Globus pallidus (tissue), 1 donor: ENCODE data around the gene CFAP100.
A peak's percentile ranks its signal among the peaks of the same experiment; 100 is the strongest.

Experiments used
- DNase-seq: peaks from one replicate; pipeline ENCODE4 v3.0.0-alpha.2; 2015; ENCODE audit warnings: low spot score

Gene CFAP100

DNA sequence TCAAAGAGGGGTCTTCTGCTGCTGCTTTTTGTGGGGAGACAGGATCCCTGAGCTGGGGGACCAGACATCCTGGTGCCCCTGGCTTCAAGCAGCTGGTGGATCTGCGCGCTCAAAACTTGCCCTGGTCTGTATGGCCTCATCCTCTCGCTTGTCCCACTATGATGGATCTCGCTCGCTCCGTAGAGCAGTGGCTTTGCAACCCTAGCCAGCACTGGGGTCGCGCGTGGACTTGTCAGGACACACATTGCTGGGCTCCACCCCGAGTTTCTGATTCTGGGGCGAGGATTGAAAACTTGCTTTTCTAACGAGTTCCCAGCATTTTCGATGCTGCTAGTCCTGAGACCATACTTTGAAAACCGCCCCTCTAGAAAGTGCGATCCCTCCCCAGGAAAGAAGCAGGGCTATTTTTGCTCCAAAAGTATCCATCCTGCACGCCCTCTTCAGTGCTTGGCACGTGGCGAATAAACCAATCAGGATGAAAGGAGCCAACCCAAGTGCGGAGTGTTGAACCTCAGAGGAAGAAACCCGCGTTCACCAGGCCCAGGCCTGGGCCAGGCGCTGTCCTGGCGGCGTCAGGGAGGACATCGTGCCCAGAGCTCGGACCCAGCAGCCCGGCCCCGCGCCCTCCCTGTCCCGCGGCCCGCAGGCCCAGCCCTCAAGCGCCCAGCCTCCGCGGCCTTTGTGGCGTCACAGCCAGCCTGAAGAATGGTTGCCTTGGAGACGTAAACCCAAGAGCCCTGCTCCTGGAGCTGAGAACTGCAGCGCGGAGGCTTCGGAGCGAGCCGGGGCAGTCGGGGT, at the start of gene CFAP100:
TSS of gene CFAP100 (plus strand) at position 731 of the 798 bp plus-strand sequence. CDS start 1,092 bp downstream, outside the sequence.
- peak; percentile 47 for DNase-seq

DNA sequence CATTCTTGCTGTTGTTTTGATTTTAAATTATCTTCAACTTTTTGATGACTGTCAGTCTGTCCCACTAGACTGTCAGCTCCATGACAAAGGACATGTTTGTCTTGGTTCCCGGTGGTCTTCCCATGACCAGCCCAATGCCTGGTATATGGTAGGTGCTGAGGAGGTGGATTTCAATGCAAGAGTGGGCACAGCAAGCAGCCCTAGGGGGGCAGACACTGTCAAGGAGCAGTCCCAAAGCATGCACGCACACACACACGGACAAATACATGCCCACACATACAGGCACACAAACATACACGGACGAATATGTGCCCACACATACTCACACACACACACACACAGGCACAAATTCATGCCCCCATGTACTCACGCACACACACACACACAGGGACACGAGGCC, 49.5 kb upstream of the CFAP100 start:
- DNase-seq = no peak

DNA sequence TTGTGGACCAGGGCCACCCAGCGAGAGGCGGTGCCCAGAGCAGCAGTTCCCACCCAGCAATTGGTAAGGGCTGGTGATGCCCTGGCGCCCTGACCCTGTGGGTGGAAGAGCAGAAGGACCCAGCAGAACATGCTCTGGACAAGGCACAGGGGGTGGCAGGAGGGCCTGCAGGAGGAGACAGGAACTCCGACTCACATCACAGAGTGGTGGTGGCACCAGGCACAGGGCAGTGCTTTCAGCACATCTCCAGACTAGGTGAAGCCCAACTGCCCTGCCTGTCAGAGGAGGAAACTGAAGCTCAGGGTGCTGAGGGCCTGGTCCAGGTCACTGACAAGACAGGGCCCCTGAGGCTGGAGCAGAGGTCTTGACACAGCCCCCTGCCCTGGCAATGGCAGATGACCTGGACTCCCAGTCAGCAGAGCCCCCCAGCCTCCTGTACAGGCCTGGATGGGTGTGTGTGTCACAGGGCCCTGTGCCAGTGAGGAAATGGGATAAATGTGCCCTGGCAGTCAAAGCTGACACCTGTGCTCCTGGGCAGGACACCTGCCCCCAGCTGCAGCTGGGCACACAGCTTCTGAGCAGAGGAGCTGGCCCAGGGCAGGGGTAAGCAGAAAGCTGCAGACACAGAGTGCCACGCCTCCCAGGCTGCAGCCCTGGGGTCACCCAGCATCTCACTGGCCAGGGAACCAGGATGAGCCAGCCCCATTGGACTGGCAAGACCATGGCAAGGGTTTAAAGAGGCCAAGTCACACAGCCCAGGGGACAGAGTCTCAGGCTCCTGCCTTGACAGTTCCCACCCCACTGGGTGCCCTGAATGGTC, 48.9 kb upstream of the CFAP100 start:
- no peak for DNase-seq

DNA sequence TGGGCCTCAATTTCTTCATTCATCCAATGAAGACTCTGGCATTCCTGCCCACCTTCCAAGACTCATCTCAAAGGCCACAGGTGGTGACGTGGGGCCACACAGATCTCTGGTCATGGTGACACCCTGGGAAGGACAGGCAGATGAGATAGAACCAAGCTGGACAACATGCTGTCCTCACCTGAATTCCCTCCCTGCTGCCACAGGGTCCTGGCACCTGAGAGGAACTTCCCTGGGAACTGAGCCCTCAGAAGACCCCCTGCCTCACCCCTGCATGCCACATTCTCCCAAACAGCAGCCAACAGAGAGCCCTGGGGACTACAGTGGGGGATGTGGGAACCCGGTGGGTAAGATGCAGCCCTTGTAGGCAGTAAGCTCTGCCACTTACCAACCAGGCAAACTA, 48.2 kb upstream of the CFAP100 start:
- no peak for DNase-seq

DNA sequence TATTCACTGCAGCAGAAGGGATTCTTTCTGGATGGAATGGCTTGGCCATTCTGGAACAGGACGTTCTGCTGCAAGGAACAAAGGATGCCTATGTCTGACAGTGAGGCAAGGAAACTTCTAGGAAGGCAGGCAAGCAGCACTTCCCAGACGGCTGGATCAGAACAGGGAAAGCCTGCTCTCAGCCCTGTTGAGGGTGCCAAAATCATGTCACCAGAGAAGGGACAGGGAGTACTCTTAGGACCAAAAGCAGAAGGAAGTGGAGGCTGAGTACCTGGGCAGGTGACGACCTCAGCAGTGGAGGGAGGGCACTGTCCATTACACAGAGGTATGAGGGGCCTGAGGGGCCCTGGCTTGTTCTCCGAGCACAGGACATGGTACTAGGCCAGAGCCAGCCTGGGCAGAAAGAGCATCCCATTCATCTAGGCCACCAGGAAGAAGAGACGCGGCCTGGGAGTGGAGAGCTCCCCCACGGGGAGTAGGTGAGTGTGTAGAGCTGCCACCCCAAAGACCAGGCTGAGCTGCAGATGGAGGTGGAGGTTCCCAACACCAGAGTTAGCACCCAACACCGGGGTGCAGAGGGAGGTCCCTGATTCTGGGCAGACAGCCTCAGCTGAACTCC, 47.1 kb upstream of the CFAP100 start:
- no peak for DNase-seq

DNA sequence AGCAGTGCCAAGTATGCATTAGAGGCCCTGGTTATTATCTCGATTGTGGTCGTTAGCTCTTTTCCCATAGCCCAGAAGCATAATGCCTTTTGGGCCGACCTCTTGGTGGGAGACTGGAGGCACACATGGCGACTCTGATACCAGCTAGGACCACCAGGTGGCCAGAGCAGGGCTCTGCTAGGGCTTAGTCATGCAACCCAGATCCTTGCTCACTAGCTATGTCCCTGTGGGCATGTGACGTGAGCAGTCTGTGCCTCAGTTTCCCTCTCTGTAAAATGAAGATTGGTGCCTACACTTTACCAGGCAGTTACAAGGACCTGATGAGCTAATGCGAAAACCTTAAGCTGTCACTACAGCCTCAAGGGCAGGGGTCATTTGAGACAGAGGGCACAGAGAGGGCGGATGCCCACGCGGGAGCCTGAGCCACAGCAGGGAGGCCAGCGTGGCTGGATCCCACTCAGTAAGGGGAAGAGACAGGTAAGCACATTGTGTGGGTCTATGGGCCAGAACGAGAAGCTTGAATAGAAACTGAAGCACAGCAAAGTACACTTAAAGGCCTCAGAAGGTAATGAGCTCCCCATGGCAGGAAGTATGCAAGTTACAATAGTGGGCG, 46.3 kb upstream of the CFAP100 start:
- DNase-seq = no peak

DNA sequence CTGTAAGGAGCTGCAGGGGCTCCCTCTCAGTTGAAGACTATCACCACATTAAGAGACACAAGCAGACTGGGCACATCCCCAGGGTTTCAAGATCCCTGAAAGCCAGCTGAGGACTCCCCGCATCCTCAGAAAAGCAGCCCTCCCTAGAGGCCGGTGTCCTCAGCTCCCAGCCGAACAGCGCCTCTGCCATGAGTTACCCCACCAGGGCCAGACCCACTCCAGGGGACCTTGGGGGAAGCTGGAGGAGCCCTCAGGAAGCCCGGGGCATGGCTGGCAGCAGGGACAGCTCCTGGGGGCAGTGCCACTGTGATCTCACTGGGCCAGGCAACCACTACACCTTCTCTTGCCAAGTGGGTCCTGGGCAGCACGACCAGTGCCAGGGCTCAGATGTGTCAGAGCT, 45.6 kb upstream of the CFAP100 start:
- no peak for DNase-seq

DNA sequence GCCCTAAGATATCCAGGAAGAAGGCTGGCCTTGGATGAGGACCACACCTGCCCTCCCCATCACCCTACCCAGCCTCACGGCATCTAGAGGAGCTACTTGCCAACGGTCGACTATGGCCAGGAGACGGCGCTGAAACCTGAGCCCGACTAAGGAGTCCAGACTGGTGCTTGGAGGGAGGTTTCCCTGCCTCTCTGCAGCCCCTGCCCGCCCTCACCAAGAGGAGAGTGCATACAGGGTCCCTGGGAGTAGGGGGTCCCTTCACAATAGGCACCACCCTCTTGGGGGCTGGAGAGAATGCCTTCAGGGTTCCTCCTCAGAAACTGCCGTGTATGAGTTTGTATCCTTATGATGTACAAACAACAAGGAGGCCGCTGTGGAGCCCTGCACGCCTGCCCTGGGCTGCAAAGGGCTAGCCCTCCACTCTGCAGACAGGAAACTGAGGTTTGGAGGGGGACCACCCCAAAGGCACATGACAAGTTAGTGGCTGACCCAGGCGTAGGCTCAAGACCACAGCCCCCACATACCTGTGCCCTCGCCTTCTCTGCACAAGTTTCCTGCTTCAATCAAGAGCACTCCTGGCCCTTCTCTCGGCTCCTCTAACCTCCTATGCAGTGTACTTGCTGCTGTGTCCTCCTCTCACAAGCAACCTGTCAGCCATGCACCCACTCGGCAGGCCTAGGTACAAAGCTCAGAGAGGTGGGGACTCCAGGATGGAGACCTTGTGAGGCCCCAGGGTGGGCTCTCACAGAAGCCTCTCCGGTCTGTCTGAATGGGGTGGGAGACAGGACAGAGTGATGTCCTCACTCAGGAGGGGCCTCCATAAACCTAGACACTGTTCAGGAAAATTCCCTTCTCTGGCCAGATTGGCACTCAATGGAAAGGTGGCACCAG, 44.9 kb upstream of the CFAP100 start:
- no peak for DNase-seq

DNA sequence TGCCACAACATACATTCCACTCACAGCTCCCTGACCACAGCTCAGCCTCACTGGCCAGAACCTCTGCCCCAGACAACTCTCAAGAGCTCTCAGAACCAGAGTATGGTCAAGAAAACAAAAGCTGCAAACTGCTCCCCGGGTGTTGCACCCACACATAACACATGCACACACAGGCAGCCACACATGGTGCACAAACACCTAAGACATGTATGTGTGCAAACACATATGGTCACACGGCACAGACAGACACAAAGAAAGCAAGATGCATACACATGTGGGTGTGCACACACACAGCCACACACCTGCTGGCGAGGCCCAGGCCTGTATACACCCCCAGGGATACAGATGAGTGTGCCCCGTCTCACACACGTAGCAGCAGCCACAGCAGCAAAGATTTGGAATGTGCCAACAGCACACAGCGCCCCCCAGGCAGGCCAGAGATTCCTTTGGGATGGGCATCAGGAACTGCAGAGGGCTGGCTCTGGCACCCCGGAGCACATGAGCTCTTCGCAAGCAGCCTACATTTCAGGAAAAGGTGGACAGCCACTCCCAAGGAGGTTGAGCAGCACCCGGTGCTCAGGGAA, 44.1 kb upstream of the CFAP100 start:
- DNase-seq = no peak

DNA sequence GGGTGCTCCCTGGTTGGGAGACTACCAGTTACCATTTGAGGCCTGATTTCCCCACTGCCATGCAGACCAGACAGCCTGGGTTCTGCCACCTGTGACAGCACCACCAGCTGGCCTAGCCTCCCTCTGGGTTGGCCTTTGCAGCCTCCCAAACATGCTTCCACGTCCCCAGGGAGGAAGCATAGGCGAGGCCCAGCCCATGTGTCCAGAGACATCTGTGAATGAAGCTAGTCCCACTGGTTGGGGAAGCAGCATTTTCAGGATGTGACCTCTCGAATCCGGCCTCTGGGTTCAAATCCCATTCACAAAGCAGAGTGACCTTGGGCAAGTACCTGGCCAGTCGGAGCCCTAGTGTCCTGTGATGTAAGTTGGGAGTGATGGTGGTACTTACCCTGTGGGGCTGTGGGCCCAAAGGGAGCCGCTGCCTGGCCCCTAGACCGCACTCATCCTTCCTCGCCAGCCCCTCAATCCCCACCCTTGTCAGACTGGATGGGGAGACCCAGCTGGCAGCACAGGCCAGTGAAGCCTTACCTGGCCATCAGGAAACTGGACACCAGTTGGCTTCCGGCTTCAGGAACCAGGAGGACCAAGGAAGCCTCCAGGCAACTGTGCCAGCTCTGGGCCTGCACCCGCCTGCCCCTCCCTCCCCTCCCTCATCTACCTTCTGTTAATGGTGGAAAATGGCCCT, 43.5 kb upstream of the CFAP100 start:
- no peak for DNase-seq

DNA sequence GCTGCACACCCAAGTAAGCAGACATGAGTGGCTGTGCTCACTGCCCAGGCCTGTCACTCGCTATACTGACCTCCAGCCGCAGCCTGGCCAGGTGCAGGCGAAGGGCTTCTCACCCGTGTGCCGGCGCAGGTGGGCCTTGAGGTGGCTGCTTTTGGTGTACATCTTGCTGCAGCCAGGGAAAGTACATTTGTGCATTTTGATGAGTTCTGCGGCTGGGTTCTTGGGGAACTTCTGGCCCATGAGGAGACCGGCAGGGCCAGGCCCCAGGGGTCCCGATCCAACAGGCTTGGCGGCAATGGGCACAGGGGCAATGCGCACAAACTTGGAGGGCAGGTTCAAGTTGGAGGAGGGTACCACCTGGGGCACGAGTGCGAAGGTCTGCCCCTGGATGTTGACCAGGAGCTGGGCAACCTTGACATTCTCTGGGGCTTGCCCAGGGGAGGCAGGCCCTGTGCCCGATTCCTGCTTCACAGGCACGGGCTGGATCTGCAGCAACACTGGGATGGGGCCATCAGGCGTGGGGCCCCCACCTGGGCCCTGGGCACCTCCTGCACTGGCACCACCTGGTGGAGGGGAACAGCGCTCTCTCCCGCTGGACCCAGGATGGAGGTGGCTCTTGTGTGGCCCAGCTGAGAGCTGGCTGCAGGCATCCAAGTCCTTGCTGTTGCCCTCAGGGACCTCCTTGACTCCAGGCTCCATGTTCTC, 42.8 kb upstream of the CFAP100 start:
- DNase-seq = no peak

DNA sequence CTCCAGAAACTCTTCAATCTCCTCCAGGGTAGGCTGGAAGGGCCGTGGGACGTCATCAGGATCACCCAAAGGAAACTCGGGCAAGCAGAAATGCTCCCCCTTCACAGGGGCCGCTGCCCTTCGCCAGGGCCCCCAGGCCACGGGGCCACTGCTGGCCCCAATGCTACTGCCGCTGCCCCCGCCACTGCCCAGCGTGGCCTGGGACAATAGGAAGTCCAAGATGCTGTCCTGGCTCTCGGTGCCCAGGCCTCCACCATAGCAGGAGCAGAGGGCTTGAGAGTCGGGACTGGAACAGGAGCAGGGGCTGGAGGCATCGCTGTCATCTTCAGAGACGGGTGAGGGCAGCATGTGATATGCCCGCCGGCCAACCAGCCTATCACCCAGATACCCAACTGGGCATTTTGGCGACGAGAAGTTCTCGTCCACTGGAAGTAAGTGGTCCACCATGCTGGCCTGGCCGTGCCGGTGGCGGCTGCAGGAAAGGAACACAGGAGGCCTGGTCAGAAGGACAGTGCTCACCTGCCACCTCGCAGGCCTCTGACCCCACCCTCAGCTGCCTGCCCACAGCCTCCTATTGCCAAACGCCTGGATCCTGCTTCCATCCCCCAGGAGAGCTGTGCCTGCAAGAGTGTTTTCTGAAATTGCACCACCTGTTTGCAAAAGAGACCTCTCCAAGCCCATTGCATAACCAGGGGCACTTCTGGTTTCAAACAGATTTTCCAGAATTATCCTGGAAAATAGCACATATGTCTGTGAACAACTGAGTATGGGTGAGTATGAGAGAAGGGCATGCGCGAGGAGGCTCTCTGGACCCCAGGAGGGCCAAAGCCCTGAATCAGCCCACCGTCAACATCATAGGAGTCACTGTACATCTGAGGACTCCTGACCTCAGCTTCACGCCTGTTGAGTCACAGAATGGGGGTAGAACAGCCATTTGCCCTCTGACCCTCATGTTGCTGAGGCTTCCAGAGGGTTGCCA, 41.9 kb upstream of the CFAP100 start:
- DNase-seq = no peak

DNA sequence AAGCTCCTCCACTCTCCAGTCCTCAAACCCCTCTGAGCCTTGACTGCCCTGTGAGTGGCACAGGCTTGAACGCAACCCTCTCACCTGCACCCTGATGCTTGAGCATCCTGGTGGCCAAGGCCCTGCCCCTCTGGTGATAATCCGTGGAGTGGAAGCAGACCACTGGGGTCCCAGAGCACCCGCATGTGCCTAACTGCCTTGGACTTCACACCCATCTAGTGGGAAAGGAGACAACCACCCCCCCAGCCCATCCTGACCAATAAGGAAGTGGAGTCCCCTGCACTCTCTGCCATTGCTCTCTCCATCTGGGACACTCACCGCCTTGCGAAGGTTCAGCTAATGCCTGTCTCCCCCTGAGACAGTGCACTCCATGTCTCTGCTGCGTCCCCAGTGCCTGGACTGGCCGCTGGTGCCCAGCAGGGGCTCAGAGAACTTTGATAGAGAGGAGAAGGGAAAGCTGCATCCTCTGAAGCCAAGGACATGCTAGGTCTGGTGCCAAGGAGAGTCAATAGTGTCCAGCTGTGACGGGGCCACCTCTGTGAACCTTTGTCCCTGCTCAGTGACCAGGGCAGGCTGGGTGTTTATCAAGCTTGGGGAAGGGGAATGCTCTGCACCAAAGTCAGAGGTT, 40.9 kb upstream of the CFAP100 start:
- DNase-seq = no peak

DNA sequence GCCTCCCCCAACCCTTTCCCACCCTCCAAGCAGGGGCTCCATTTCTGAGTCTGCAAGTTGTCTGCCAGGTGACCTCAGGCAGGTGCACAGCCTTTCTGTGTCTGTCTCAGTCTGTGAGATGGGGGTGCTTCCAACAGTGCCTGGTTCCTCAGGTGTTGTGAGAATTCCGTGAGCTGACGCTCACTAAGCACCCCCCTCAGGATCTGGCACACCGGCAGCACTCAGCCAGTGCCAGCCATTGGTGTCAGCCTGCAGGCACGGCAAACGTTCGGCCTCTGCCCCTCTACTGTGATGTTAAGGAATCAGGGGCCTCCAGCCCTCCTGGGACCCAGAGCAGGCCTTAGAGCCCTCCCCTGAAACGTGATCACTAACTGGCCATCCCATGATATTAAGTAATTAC, 39.9 kb upstream of the CFAP100 start:
- DNase-seq = no peak

DNA sequence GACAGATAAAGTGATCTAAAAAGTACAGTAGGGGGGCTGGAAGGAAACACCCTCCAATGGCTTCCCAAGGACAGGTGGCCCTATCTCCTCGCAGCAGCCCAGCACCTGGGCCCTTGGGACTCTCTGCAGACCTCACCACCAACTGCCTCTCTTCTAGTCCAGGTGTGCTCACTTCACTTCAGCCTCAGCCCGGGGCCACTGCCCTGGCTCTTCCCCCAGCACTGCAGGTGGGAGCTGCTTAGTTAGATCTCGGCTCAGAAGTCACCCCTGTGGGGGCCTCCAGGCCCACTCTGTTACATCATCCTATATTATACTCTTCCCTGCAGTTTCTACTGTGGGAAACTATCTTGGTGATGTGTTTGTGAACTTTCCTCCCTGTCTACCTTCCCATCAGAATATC, 39.5 kb upstream of the CFAP100 start:
- no peak for DNase-seq

DNA sequence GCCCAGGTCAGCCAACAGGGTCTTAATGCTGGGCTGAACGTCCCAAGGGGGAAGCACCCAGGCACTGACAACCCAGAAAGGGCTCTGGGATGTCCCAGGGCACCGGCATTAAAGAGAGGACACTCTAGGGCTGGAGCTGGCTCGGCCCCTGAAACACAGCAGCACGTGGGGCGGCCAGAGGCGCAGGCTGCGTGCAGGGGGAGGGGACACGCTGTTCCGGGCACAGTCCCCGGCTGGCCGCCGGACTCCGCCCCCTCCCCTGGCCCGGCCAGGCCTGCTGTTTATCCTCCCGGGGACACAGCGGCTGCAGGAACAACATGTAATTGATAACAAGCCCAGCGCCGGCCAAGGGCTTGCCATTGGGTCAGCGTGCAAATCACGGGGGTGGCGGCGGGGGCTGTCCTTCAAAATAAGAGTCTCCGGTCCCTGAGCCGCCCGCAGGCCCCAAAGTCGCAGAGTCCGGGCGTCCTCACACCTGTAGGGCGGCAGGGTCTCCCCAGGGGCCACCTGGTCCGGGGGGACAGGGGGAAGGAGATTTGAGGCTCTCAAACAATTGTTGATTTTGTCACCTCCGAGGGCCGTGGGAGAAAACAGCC, 38.8 kb upstream of the CFAP100 start:
- peak; percentile 98 for DNase-seq

DNA sequence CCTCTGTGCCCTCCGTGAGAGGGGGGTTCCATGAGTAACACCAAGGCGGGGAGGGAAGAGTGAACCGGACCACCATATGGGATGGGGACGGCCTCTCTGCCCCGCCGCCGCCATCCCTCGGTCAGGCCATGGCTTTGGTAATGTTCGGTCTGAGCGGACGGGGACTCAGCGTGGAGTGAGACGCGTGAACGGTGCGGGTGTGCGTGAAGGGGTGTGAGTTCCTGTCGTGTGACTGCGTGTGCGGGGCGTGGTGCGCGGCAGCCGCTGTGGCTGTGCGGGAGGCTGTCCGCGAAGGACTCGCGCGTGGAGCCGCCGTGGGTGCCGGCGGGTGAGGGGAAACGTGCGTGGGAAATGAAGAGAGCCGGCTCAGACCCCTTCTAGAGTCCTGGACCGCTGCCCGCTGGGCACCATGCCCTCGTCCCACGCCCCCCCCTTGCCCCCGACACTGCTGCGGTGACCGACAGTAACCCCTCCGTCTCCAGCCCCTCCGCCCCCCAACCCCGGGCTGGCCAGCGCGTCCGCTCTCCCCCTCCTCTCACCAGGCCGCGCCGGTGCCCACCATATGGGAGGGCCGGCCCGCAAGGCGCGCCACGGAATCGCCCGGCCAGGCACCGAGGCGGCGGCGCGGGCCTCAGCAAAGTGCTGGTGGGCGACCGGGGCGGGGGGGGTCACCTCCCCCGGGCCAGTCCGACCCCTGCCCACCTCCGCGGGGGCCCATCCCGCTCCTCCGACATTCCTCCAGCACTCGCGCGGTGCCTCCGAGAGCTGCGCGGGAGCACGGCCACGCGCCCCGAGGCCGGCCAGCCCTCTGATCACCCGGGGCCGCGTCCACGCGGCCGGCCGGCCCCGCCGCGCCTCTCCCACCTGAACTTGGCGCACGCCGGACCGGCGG, 38.1 kb upstream of the CFAP100 start:
- peak; percentile 54 for DNase-seq
